GM18868 (cell line): ENCODE data around the gene TARDBP.
"Not testable (repeated sequence)": the region's sequence is repeated elsewhere in the genome, so short reads cannot be mapped to it uniquely, and the experiment has no call there.

Source experiments
- ATAC-seq: cut with Tn5 transposase; IDR thresholded peaks from one replicate; pipeline ENCODE4 v1.9.1; 2021; ENCODE audit warnings: mild to moderate bottlenecking, moderate library complexity; ENCODE audit not compliant: unreplicated experiment

Gene TARDBP

GRCh38 chr1:11041048-11041447 lies 28.6 kb downstream of the TARDBP start:
- ATAC-seq = no peak

GRCh38 chr1:11042065-11042464 lies 29.6 kb downstream of the TARDBP start:
- no peak for ATAC-seq

GRCh38 chr1:11042995-11043874 lies 30.8 kb downstream of the TARDBP start:
- no peak for ATAC-seq

GRCh38 chr1:11044086-11044848 lies 31.8 kb downstream of the TARDBP start:
- no peak for ATAC-seq

GRCh38 chr1:11044849-11045427 lies 32.5 kb downstream of the TARDBP start:
- no peak for ATAC-seq

- ATAC-seq = no peak
Measured at GRCh38 chr1:11045428-11046269, 33.2 kb downstream of the TARDBP start.

- ATAC-seq = no peak
Measured at GRCh38 chr1:11046270-11046566, 33.8 kb downstream of the TARDBP start.

- no peak for ATAC-seq
Measured at GRCh38 chr1:11046625-11047365, 34.3 kb downstream of the TARDBP start, which contains the start of gene MASP2. MASP2 (minus strand) TSS chr1:11047239; CDS start chr1:11047207, 32 bp downstream.

GRCh38 chr1:11051121-11051520 lies 38.7 kb downstream of the TARDBP start:
- ATAC-seq = not testable (repeated sequence)

- ATAC-seq = no peak
Measured at GRCh38 chr1:11051781-11052511, 39.5 kb downstream of the TARDBP start.

GRCh38 chr1:11052839-11053757 lies 40.6 kb downstream of the TARDBP start:
- no peak for ATAC-seq

GRCh38 chr1:11053758-11054137 lies 41.3 kb downstream of the TARDBP start:
- ATAC-seq = no peak

GRCh38 chr1:11054181-11054580 lies 41.7 kb downstream of the TARDBP start:
- no peak for ATAC-seq

- no peak for ATAC-seq
Measured at GRCh38 chr1:11054666-11055065, 42.2 kb downstream of the TARDBP start.

- ATAC-seq = no peak
Measured at GRCh38 chr1:11055676-11056075, 43.2 kb downstream of the TARDBP start.

GRCh38 chr1:11056504-11056903 lies 44.0 kb downstream of the TARDBP start:
- no peak for ATAC-seq

- ATAC-seq = no peak
Measured at GRCh38 chr1:11057477-11057876, 45.0 kb downstream of the TARDBP start.

- no peak for ATAC-seq
Measured at GRCh38 chr1:11058026-11058425, 45.6 kb downstream of the TARDBP start.
